Measurements from ENCODE around the gene SELL.

SELL gene

DNA sequence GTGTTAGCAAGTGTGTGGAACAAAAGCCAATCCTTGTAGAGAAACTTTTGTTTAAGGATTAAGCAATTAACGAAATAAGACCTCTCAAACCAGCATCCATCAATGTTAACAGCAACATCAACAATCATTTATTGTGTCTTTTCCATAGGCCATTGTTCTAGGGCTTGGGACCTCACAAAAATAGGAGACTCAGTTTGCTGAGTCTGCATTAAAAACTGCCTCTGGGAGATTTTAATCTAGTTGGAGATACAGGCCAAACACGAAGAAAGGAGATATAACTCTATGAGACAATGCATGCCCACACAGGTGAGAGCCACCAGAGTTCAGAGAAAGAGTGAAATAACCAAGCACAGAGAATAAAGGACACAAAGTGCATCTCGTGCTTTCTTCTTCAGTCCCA lies 67.1 kb downstream of the SELL start:
- Histone ChIP-seq H3K9me3 (no peaks in the 10 kb centered on the region), H3K36me3 (no peaks in the 10 kb centered on the region), H3K4me1 (ENCODE audit: control insufficient read depth in 1 of 2, insufficient read depth in 1 of 2, low read depth in 1 of 2, low read length in 1 of 2) (peaks cover 7 to 8% of the 10 kb centered on the region in 2 experiments), H3K27me3 (no peaks in the 10 kb centered on the region), H3K27ac (no peak overlapping the region), H3K4me3 (ENCODE audit: low read depth in 1 of 2, low read length in 1 of 2) (no peak overlapping the region)
- TF ChIP-seq, protein P1, sequence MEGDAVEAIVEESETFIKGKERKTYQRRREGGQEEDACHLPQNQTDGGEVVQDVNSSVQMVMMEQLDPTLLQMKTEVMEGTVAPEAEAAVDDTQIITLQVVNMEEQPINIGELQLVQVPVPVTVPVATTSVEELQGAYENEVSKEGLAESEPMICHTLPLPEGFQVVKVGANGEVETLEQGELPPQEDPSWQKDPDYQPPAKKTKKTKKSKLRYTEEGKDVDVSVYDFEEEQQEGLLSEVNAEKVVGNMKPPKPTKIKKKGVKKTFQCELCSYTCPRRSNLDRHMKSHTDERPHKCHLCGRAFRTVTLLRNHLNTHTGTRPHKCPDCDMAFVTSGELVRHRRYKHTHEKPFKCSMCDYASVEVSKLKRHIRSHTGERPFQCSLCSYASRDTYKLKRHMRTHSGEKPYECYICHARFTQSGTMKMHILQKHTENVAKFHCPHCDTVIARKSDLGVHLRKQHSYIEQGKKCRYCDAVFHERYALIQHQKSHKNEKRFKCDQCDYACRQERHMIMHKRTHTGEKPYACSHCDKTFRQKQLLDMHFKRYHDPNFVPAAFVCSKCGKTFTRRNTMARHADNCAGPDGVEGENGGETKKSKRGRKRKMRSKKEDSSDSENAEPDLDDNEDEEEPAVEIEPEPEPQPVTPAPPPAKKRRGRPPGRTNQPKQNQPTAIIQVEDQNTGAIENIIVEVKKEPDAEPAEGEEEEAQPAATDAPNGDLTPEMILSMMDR (IDR thresholded peaks at IDR 0.05) = no peak

Measured in neutrophil (primary cell).